ENCODE measurements around the gene TUBGCP2. TPM values are rescaled to one million over a fixed set of nuclear protein-coding genes. Genes with fewer than 3 reads are reported as not detected.
A peak's percentile ranks its signal among the peaks of the same experiment; 100 is the strongest.

Gene TUBGCP2
- total and polyA plus RNA-seq, 9 of the 15 experiments (the other 6 are each of a cell fraction or from before 2014, with no cell fraction given), result 4.3 to 56.6 (median 28.4) TPM

GRCh38 chr10:133329491-133330202 is 21.0 kb upstream of the TUBGCP2 start:
- Histone ChIP-seq H3K4me2 (ENCODE audit: insufficient read depth, low read length) (peak overlapping the region; percentile 49), H3K27me3 (ENCODE audit: control insufficient read depth in 2 of 2, insufficient read depth in 2 of 2, low read length in 2 of 2) (peaks cover 6 to 9% of the 10 kb centered on the region in 2 experiments; a peak in 4 of 5 replicates), H3K27ac (ENCODE audit: extremely low read depth, low read depth, low read length) (no peak overlapping the region), H4K20me1 (replicated peaks; ENCODE audit: control insufficient read depth, insufficient read depth, low read length) (no peaks in the 10 kb centered on the region), H3K4me3 (no peak overlapping the region), H3K4me1 (replicated peaks in 1 of 2; ENCODE audit: control insufficient read depth in 2 of 2, insufficient read depth in 2 of 2, low read length in 2 of 2) (peaks cover 0 to 45% of the 10 kb centered on the region in 2 experiments; a peak in 2 of 5 replicates), H3K79me2 (ENCODE audit: control insufficient read depth, insufficient read depth, low read length) (no peaks in the 10 kb centered on the region), H3K9me3 (replicated peaks; ENCODE audit: control insufficient read depth, insufficient read depth, low read depth, low read length) (no peaks in the 10 kb centered on the region), H3K36me3 (ENCODE audit: control insufficient read depth, insufficient read depth, low read length) (no peaks in the 10 kb centered on the region), H3K9ac (ENCODE audit: insufficient read depth in 1 of 2, low read depth in 2 of 2, low read length in 2 of 2) (0 out of 4 replicates have a peak overlapping the region, but pooled peaks of 1 of the 2 experiments have one; percentile 20), H3K9me1 (ENCODE audit: control insufficient read depth, insufficient read depth, low read length) (no peaks in the 10 kb centered on the region), H2AFZ (ENCODE audit: low read depth, low read length) (peak overlapping the region; percentile 44; the same call in 1 of the 2 replicates)
- POLR2A ChIA-PET, result interaction anchor here (0.5 kb wide), 1 partner anchor 32 kb away, joined by 3 read pairs; no protein-coding TSS in a partner anchor
- CTCF ChIA-PET (ENCODE audit: low intra/inter-chr PET ratio), result interaction anchor here (0.6 kb wide), 1 partner anchor 15 kb away, joined by 4 read pairs; no protein-coding TSS in a partner anchor
- DNase-seq (ENCODE audit: extremely low read depth in 1 of 4, low spot score in 3 of 4) (peak; percentile 69 to 87 (median 74)), ATAC-seq (peak; percentile 97), FAIRE-seq (peak; percentile 79)
- intact Hi-C loops (cut with micrococcal nuclease) (loop anchor here (5.0 to 10.0 kb wide), 3 partner anchors 65 to 155 kb away; partner anchors contain the start of gene MTG1), in situ Hi-C loops (cut with MboI) (loop anchor here (5.0 kb wide), 1 partner anchor 168 kb away; no protein-coding TSS in a partner anchor)
- WGBS (ENCODE audit: insufficient coverage, low coverage, missing lambda C conversion rate), result 14% methylated on average over 27 of the region's 37 CpGs
- BruUV-seq (replicated peaks), result no TSS peak
- TF ChIP-seq MBD2 (IDR thresholded peaks at IDR 0.05; ENCODE audit: borderline replicate concordance, low read depth) (no peak), RAD51 (IDR thresholded peaks at IDR 0.05; ENCODE audit: borderline replicate concordance, low read depth) (no peak), REST (IDR thresholded peaks at IDR 0.05; ENCODE audit: borderline replicate concordance) (peak; percentile 72; the same call in 1 of the 2 replicates), REST (CRISPR knock-in tag; IDR thresholded peaks at IDR 0.05; ENCODE audit: low read depth) (no peak), SMC3 (conservative IDR thresholded peaks at IDR 0.05; ENCODE audit: insufficient read depth, low read depth, low read length) (peak; percentile 58; the same call in 1 of the 2 replicates), HNRNPLL (IDR thresholded peaks at IDR 0.05; ENCODE audit: low read depth, low read length, poor library complexity, severe bottlenecking) (peak; percentile 18), FOXJ2 (tag; IDR thresholded peaks at IDR 0.05) (no peak)
- TF ChIP-seq, protein P1, sequence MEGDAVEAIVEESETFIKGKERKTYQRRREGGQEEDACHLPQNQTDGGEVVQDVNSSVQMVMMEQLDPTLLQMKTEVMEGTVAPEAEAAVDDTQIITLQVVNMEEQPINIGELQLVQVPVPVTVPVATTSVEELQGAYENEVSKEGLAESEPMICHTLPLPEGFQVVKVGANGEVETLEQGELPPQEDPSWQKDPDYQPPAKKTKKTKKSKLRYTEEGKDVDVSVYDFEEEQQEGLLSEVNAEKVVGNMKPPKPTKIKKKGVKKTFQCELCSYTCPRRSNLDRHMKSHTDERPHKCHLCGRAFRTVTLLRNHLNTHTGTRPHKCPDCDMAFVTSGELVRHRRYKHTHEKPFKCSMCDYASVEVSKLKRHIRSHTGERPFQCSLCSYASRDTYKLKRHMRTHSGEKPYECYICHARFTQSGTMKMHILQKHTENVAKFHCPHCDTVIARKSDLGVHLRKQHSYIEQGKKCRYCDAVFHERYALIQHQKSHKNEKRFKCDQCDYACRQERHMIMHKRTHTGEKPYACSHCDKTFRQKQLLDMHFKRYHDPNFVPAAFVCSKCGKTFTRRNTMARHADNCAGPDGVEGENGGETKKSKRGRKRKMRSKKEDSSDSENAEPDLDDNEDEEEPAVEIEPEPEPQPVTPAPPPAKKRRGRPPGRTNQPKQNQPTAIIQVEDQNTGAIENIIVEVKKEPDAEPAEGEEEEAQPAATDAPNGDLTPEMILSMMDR (IDR thresholded peaks at IDR 0.05 in 2 of 3, conservative IDR thresholded peaks at IDR 0.05 in 1 of 3; ENCODE audit: insufficient read depth in 2 of 3, low read depth in 1 of 3, low read length in 3 of 3), result peak; percentile 79 to 90 (median 87)
